K562 (cell line): Measurements from ENCODE around the gene DOK7. TPM values are rescaled to one million over a fixed set of nuclear protein-coding genes. Genes with fewer than 3 reads are reported as not detected.

ENCODE experiments used
- ATAC-seq: fragments of 200-7000 bp; cut with Tn5 transposase; 3 replicates; pipeline ENCODE4 v1.9.1; 2020; ENCODE audit warnings: moderate library complexity
- BruUV-seq: library from RNA; stranded (reverse); fragments of 400-500 nt; replicated peaks from 2 replicates; lab custom pipeline; 2021; lab: Mats Ljungman, UMichigan
- CTCF ChIA-PET: fragments of 300-600 bp; formaldehyde crosslinking; extraction: SDS; loops from one replicate; lab custom pipeline; 2021; ENCODE audit warnings: low intra/inter-chr PET ratio; lab: Yijun Ruan, JAX
- POLR2A ChIA-PET: fragments of 300-600, 350-650 bp; sonication (Branson Sonifier 250); formaldehyde crosslinking; extraction: SDS; loops from one replicate; lab custom pipeline; 2021; ENCODE audit warnings: antibody characterized with exemption, inconsistent platforms; lab: Yijun Ruan, JAX
- DNase-seq, 4 experiments: peaks; one replicate each; pipeline versions ENCODE4 v3.0.0 to v3.0.0-alpha.2; 2011 to 2018; ENCODE audit warnings: low spot score in 3 of 4, mixed read lengths in 3 of 4; ENCODE audit errors: extremely low read depth in 1 of 4
- FAIRE-seq: peaks from 2 replicates; lab custom pipeline; 2011; peaks lifted over from hg19 to GRCh38; lab: Jason Lieb, UNC
- H2AFZ ChIP-seq: 2 replicates; pipeline ENCODE4 v1.6.0; 2011; ENCODE audit warnings: low read depth, low read length, control low read depth, inconsistent platforms
- H3K27ac ChIP-seq: fragments of 200-600 bp; 3 replicates; pipeline ENCODE4 v1.8.0; 2011; ENCODE audit warnings: low read depth, mild to moderate bottlenecking, control low read depth, inconsistent platforms, low read length, moderate library complexity, mixed read lengths; ENCODE audit errors: extremely low read depth
- H3K27me3 ChIP-seq, 2 experiments: fragments of 300-600 bp in 1 of 2; 2 replicates in 1 of 2; 3 replicates in 1 of 2; pipeline versions ENCODE4 v1.6.0 to v1.8.0; 2011; ENCODE audit warnings: inconsistent platforms in 2 of 2, low read length in 2 of 2, mild to moderate bottlenecking in 1 of 2, mixed read lengths in 1 of 2, moderate library complexity in 1 of 2; ENCODE audit not compliant: control insufficient read depth in 2 of 2, insufficient read depth in 2 of 2
- H3K36me3 ChIP-seq: fragments of 300-600 bp; 3 replicates; pipeline ENCODE4 v1.8.0; 2011; ENCODE audit warnings: mild to moderate bottlenecking, low read length, inconsistent platforms; ENCODE audit not compliant: control insufficient read depth, insufficient read depth
- H3K4me1 ChIP-seq, 2 experiments: fragments of 200-600 bp in 1 of 2; replicated peaks in 1 of 2; 2 replicates in 1 of 2; 3 replicates in 1 of 2; pipeline versions ENCODE4 v1.5.1 to v1.8.0; 2011; ENCODE audit warnings: inconsistent platforms in 2 of 2, low read length in 2 of 2, mild to moderate bottlenecking in 1 of 2, mixed read lengths in 1 of 2, moderate library complexity in 1 of 2; ENCODE audit not compliant: control insufficient read depth in 2 of 2, insufficient read depth in 2 of 2
- H3K4me2 ChIP-seq: 2 replicates; pipeline ENCODE4 v1.6.1; 2011; ENCODE audit warnings: low read length, control low read depth, inconsistent platforms, mixed read lengths; ENCODE audit not compliant: insufficient read depth
- H3K4me3 ChIP-seq: fragments of 200-600 bp; sonication (generic), shearing (Covaris generic); 2 replicates; pipeline ENCODE4 v1.5.1; 2016; ENCODE audit warnings: control low read depth, inconsistent platforms
- H3K79me2 ChIP-seq: fragments of 200-600 bp; 3 replicates; pipeline ENCODE4 v1.8.0; 2011; ENCODE audit warnings: low read length, inconsistent platforms; ENCODE audit not compliant: control insufficient read depth, insufficient read depth
- H3K9ac ChIP-seq, 2 experiments: 2 replicates each; pipeline versions ENCODE4 v1.6.0 to v1.6.1; 2011; ENCODE audit warnings: low read depth in 2 of 2, low read length in 2 of 2, control low read depth in 1 of 2, inconsistent platforms in 1 of 2, mild to moderate bottlenecking in 1 of 2, mixed read lengths in 1 of 2; ENCODE audit not compliant: insufficient read depth in 1 of 2
- H3K9me1 ChIP-seq: one replicate; pipeline ENCODE4 v1.6.0; 2011; ENCODE audit warnings: inconsistent platforms, mild to moderate bottlenecking, low read length, moderate library complexity; ENCODE audit not compliant: control insufficient read depth, insufficient read depth
- H3K9me3 ChIP-seq: replicated peaks from 2 replicates; pipeline ENCODE4 v1.5.1; 2011; ENCODE audit warnings: low read depth, low read length, inconsistent platforms; ENCODE audit not compliant: control insufficient read depth, insufficient read depth
- H4K20me1 ChIP-seq: replicated peaks from 2 replicates; pipeline ENCODE4 v1.6.1; 2011; ENCODE audit warnings: low read length, inconsistent platforms, mixed read lengths; ENCODE audit not compliant: control insufficient read depth, insufficient read depth
- ESRRA ChIP-seq: fragments of 450-650 bp; IDR thresholded peaks from 2 replicates; pipeline ENCODE4 v1.6.1; 2014; ENCODE audit warnings: low read depth, mild to moderate bottlenecking, moderate library complexity, borderline replicate concordance
- HIVEP1 ChIP-seq: fragments of 250-450 bp; sonication (Bioruptor Pico); IDR thresholded peaks from 2 replicates; pipeline ENCODE4 v1.4.0; 2020; ENCODE audit warnings: mild to moderate bottlenecking
- HNRNPH1 ChIP-seq: fragments of 200-400 bp; formaldehyde crosslinking; optimal IDR thresholded peaks from 2 replicates; pipeline ENCODE3; 2017; ENCODE audit warnings: low read depth, mild to moderate bottlenecking, low read length, moderate library complexity
- MAFG ChIP-seq: fragments of 450-650 bp; conservative IDR thresholded peaks from 2 replicates; pipeline ENCODE4 v1.6.1; 2016; ENCODE audit warnings: missing genetic modification characterization, missing compliant biosample characterization
- PCBP1 ChIP-seq: fragments of 200-400 bp; formaldehyde crosslinking; IDR thresholded peaks from 2 replicates; pipeline ENCODE4 v1.6.1; 2018; ENCODE audit warnings: mild to moderate bottlenecking, low read depth, low read length; ENCODE audit not compliant: poor library complexity, severe bottlenecking
- PHF20 ChIP-seq: fragments of 450-650 bp; IDR thresholded peaks from 2 replicates; pipeline ENCODE4 v1.6.1; 2018; ENCODE audit not compliant: partially characterized antibody
- SIN3B ChIP-seq: fragments of 450-650 bp; IDR thresholded peaks from 2 replicates; pipeline ENCODE4 v1.6.1; 2017; ENCODE audit warnings: low read depth, mild to moderate bottlenecking, moderate library complexity
- STAT5A ChIP-seq: IDR thresholded peaks from 2 replicates; pipeline ENCODE4 v1.6.1; 2012; ENCODE audit warnings: low read length, inconsistent platforms, borderline replicate concordance
- THAP12 ChIP-seq: fragments of 250-450 bp; sonication (Bioruptor Pico); IDR thresholded peaks from 2 replicates; pipeline ENCODE4 v1.9.0; 2021; ENCODE audit warnings: mild to moderate bottlenecking, inconsistent platforms
- ZBTB43 ChIP-seq: sonication (generic); formaldehyde crosslinking; IDR thresholded peaks from 2 replicates; pipeline ENCODE4 v1.8.0; 2023; ENCODE audit warnings: mild to moderate bottlenecking, missing genetic modification reagents
- ZNF589 ChIP-seq: fragments of 200-800 bp; sonication (Bioruptor generic); IDR thresholded peaks from 2 replicates; pipeline ENCODE4 v1.6.1; 2016; ENCODE audit warnings: low read depth, missing genetic modification characterization, missing compliant biosample characterization
- WGBS: fragments of 100-300 bp; shearing (Covaris generic); methylation state at CpG from one replicate; pipeline ENCODE4 v1.1.6; 2016; ENCODE audit warnings: low coverage, mixed read lengths; ENCODE audit not compliant: insufficient coverage; ENCODE audit errors: missing lambda C conversion rate; 5-methylcytosine and 5-hydroxymethylcytosine counted together
- in situ Hi-C: fragments of 300-500 bp; cut with MboI; formaldehyde crosslinking; loops from 4 replicates; pipeline ENCODE4 v1.15.0; 2018; ENCODE audit warnings: inconsistent platforms, mixed read lengths
- intact Hi-C: fragments of 100-400 bp; cut with micrococcal nuclease; formaldehyde crosslinking; loops from 2 replicates; pipeline ENCODE4 v1.14.2; 2022
- polyA plus RNA-seq, 8 experiments: library from polyadenylated mRNA; depleted of rRNA in 4 of 8; stranded (reverse) in 5 of 8; unstranded in 3 of 8; fragments of >200 nt; fragmentation: Nextera tagmentation in 2 of 8; fragmentation: Illumina TruSeq in 1 of 8; extraction: Ambion mirVana in 2 of 8; extraction: Trizol in 1 of 8; gene quantifications; 2 replicates each; pipeline versions ENCODE4 v1.2.1 to v1.2.3, GENCODE V29; 2011 to 2014; ENCODE audit warnings: inconsistent platforms in 1 of 8, missing spikeins in 1 of 8
- total RNA-seq, 7 experiments: library from RNA; depleted of rRNA in 6 of 7; stranded (reverse); fragments of >200 nt in 6 of 7; fragmentation: Illumina TruSeq in 2 of 7; extraction: Trizol in 2 of 7; gene quantifications; 2 replicates each; pipeline versions ENCODE4 v1.2.1 to v1.2.3, GENCODE V29; 2011 to 2021; ENCODE audit warnings: low replicate concordance in 1 of 7

Gene DOK7
- total and polyA plus RNA-seq, 9 of the 15 experiments (the other 6 are each of a cell fraction or from before 2014, with no cell fraction given): not detected

- Histone ChIP-seq H3K9me3 (peaks cover 10% of the 10 kb centered on the region; the same call in 1 of the 2 replicates), H3K79me2 (no peaks in the 10 kb centered on the region), H3K27me3 (peaks cover 34 to 69% of the 10 kb centered on the region in 2 experiments), H2AFZ (no peak overlapping the region), H3K27ac (no peak overlapping the region), H3K9ac (no peak overlapping the region), H3K36me3 (no peaks in the 10 kb centered on the region), H3K4me3 (no peak overlapping the region), H3K9me1 (no peaks in the 10 kb centered on the region), H3K4me2 (no peak overlapping the region), H4K20me1 (peaks cover 18% of the 10 kb centered on the region; the same call in 1 of the 2 replicates), H3K4me1 (peaks cover 0 to 31% of the 10 kb centered on the region in 2 experiments; a peak in 2 of 5 replicates)
- TF ChIP-seq PCBP1 (no peak), SIN3B (no peak), HIVEP1 (no peak), THAP12 (CRISPR knock-in tag) (no peak), ESRRA (no peak), ZNF589 (CRISPR knock-in tag) (no peak), MAFG (no peak), PHF20 (peak; percentile 7), HNRNPH1 (no peak), STAT5A (no peak), ZBTB43 (CRISPR knock-in tag) (peak; percentile 85; the same call in 1 of the 2 replicates)
- intact Hi-C loops: no loop called here
- ATAC-seq (no peak), DNase-seq (no peak), FAIRE-seq (no peak)
- POLR2A ChIA-PET: no interaction called here
- 53% methylated on average over 10 of the region's 10 CpGs for WGBS
- in situ Hi-C loops: no loop called here
- CTCF ChIA-PET: no interaction called here
- no TSS peak for BruUV-seq
These were observed 5.0 kb downstream of the DOK7 start for GRCh38 chr4:3468154-3468553.
